Keratinocyte (primary cell): ENCODE results near the gene RBP5. TPM values are rescaled to one million over a fixed set of nuclear protein-coding genes. Genes with fewer than 3 reads are reported as not detected.

Experiments used
- DNase-seq: peaks from one replicate; pipeline ENCODE4 v3.0.0-alpha.2; 2011; ENCODE audit warnings: low read depth, missing footprints, low spot score
- FAIRE-seq: peaks from 2 replicates; lab custom pipeline; 2011; peaks lifted over from hg19 to GRCh38; lab: Jason Lieb, UNC
- H2AFZ ChIP-seq: 2 replicates; pipeline ENCODE4 v1.6.0; 2012; ENCODE audit warnings: low read length, control low read depth, inconsistent platforms; ENCODE audit not compliant: control insufficient read depth
- H3K27ac ChIP-seq: 2 replicates; pipeline ENCODE4 v1.5.1; 2011; ENCODE audit warnings: low read length; ENCODE audit not compliant: control insufficient read depth, insufficient read depth
- H3K27me3 ChIP-seq: 3 replicates; pipeline ENCODE4 v1.6.0; 2011; ENCODE audit warnings: low read length; ENCODE audit not compliant: control insufficient read depth, insufficient read depth; ENCODE audit errors: extremely low read depth
- H3K36me3 ChIP-seq, 2 experiments: 2 replicates in 1 of 2; 3 replicates in 1 of 2; pipeline ENCODE4 v1.5.1; 2011; ENCODE audit warnings: low read length in 2 of 2, mild to moderate bottlenecking in 1 of 2; ENCODE audit not compliant: control insufficient read depth in 2 of 2, insufficient read depth in 2 of 2; ENCODE audit errors: extremely low read depth in 1 of 2
- H3K4me1 ChIP-seq: 3 replicates; pipeline ENCODE4 v1.5.1; 2011; ENCODE audit warnings: low read length; ENCODE audit not compliant: control insufficient read depth, insufficient read depth; ENCODE audit errors: extremely low read depth
- H3K4me2 ChIP-seq: 3 replicates; pipeline ENCODE4 v1.6.0; 2011; ENCODE audit warnings: low read depth, low read length; ENCODE audit not compliant: control insufficient read depth, insufficient read depth; ENCODE audit errors: extremely low read depth
- H3K4me3 ChIP-seq, 3 experiments: fragments of 200-600 bp in 1 of 3; sonication (generic) in 1 of 3; 2 replicates in 2 of 3; 3 replicates in 1 of 3; pipeline ENCODE4 v1.5.1; 2011 to 2016; ENCODE audit warnings: low read length in 3 of 3, mild to moderate bottlenecking in 3 of 3, control low read depth in 2 of 3, inconsistent platforms in 1 of 3, low read depth in 1 of 3, mixed read lengths in 1 of 3, mixed run types in 1 of 3, moderate library complexity in 1 of 3; ENCODE audit not compliant: control insufficient read depth in 2 of 3, insufficient read depth in 2 of 3; ENCODE audit errors: extremely low read depth in 1 of 3
- H3K79me2 ChIP-seq: 2 replicates; pipeline ENCODE4 v1.6.0; 2012; ENCODE audit warnings: low read length; ENCODE audit not compliant: control insufficient read depth, insufficient read depth
- H3K9ac ChIP-seq: 3 replicates; pipeline ENCODE4 v1.6.0; 2011; ENCODE audit warnings: low read length; ENCODE audit not compliant: control insufficient read depth, insufficient read depth; ENCODE audit errors: extremely low read depth
- H3K9me1 ChIP-seq: 3 replicates; pipeline ENCODE4 v1.6.0; 2011; ENCODE audit warnings: low read length; ENCODE audit not compliant: control insufficient read depth, insufficient read depth; ENCODE audit errors: extremely low read depth
- H3K9me3 ChIP-seq: 2 replicates; pipeline ENCODE4 v1.5.1; 2012; ENCODE audit warnings: low read depth, low read length; ENCODE audit not compliant: control insufficient read depth
- H4K20me1 ChIP-seq: 3 replicates; pipeline ENCODE4 v1.6.0; 2011; ENCODE audit warnings: low read length; ENCODE audit not compliant: control insufficient read depth, insufficient read depth; ENCODE audit errors: extremely low read depth
- EZH2 ChIP-seq: IDR thresholded peaks from one replicate; pipeline ENCODE4 v1.6.1; 2012; ENCODE audit warnings: inconsistent platforms, mild to moderate bottlenecking, low read length, moderate library complexity
- dilution Hi-C: fragments of 300-500 bp; cut with MboI; formaldehyde crosslinking; loops from one replicate; pipeline ENCODE4 v1.7.0; 2020; ENCODE audit warnings: low sequenced_read_pairs; ENCODE audit not compliant: extremely low pct_ligation_motif_present
- polyA plus RNA-seq, 5 experiments: library from polyadenylated mRNA; depleted of rRNA in 3 of 5; stranded (reverse) in 3 of 5; stranded (forward) in 1 of 5; unstranded in 1 of 5; fragments of >200 nt; gene quantifications; 1 replicate in 1 of 5; 2 replicates in 3 of 5; 3 replicates in 1 of 5; pipeline versions ENCODE4 v1.2.1 to v1.2.3, GENCODE V29; 2011 to 2012; ENCODE audit warnings: missing spikeins in 2 of 5, low read depth in 1 of 5, low replicate concordance in 1 of 5
- TF ChIP-seq, protein P1 (sequence below), 3 experiments: IDR thresholded peaks in 1 of 3; conservative IDR thresholded peaks in 1 of 3; optimal IDR thresholded peaks in 1 of 3; 2 replicates in 2 of 3; 3 replicates in 1 of 3; pipeline versions ENCODE3 to v1.5.1; 2011; ENCODE audit warnings: low read length in 3 of 3, mild to moderate bottlenecking in 3 of 3, moderate library complexity in 2 of 3, control low read depth in 1 of 3, inconsistent platforms in 1 of 3; ENCODE audit not compliant: insufficient read depth in 2 of 3; ENCODE audit errors: extremely low read depth in 1 of 3

Gene RBP5
- polyA plus RNA-seq, 1 donor (not counting 4 experiments of a cell fraction or from before 2014, with no cell fraction given) = not detected

DNA sequence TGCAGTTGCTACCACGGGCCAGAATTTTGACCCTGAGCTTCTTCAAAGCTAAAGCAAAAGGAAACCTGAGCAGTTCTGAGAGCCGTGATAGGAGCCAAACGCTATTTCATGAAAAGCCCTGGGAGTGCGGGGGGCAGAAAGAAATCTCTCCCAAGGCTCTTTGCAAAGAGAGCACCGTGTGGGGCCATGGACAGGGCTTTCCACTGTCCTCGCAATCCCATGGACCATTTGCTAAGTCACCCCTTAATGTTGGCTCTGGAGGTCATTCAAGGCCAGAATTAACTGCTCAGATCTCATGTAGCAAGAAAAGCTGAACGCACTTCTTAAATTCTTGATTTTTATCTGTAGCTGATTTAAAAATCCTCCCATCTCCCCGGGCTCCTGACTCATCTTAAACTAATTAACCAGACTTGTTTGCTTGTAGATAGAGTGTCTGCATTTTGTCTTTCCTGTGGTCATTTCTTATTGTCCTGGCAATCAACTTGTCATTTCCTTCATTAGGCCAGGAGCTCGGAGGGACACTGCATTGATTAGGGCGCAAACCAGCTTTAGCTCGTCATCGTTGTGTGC is 26.3 kb upstream of the RBP5 start:
- Histone ChIP-seq H3K9me1 (no peaks in the 10 kb centered on the region), H3K36me3 (peaks cover 4 to 16% of the 10 kb centered on the region in 2 experiments), H3K79me2 (no peaks in the 10 kb centered on the region), H3K9me3 (no peaks in the 10 kb centered on the region), H2AFZ (no peak overlapping the region), H3K27me3 (no peaks in the 10 kb centered on the region), H4K20me1 (no peaks in the 10 kb centered on the region), H3K4me3 (no peak overlapping the region), H3K27ac (no peak overlapping the region), H3K4me2 (peak overlapping the region; percentile 47), H3K9ac (no peak overlapping the region), H3K4me1 (peaks cover 16% of the 10 kb centered on the region)
- FAIRE-seq = peak; percentile 53
- DNase-seq = no peak
- dilution Hi-C loops = no loop called here
- no peak for TF ChIP-seq EZH2
- TF ChIP-seq, protein P1, sequence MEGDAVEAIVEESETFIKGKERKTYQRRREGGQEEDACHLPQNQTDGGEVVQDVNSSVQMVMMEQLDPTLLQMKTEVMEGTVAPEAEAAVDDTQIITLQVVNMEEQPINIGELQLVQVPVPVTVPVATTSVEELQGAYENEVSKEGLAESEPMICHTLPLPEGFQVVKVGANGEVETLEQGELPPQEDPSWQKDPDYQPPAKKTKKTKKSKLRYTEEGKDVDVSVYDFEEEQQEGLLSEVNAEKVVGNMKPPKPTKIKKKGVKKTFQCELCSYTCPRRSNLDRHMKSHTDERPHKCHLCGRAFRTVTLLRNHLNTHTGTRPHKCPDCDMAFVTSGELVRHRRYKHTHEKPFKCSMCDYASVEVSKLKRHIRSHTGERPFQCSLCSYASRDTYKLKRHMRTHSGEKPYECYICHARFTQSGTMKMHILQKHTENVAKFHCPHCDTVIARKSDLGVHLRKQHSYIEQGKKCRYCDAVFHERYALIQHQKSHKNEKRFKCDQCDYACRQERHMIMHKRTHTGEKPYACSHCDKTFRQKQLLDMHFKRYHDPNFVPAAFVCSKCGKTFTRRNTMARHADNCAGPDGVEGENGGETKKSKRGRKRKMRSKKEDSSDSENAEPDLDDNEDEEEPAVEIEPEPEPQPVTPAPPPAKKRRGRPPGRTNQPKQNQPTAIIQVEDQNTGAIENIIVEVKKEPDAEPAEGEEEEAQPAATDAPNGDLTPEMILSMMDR (optimal IDR thresholded peaks at IDR 0.05 in 1 of 3, IDR thresholded peaks at IDR 0.05 in 1 of 3, conservative IDR thresholded peaks at IDR 0.05 in 1 of 3; ENCODE audit: extremely low read depth in 1 of 3, insufficient read depth in 2 of 3, low read length in 3 of 3) = no peak

DNA sequence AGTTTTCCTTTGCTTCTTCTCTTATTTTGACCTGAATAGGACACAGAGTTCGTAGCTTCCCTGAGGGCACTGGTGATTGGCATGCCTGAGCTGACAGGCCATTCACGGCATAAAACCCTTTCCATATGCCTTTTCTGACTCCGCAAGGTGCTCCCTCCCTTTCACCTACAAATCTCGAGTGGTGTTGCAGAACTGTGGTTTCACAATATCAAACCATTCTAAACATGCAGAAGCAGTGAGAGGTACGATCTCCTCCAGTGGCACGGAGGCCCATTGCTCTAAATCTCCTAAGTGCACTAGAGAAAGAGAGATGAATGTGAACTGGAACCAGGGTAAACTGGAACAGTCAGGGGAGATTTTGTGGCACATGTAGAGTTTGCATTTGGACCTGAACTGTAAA is 25.4 kb upstream of the RBP5 start:
- no peak for TF ChIP-seq EZH2
- TF ChIP-seq, protein P1 (optimal IDR thresholded peaks at IDR 0.05 in 1 of 3, IDR thresholded peaks at IDR 0.05 in 1 of 3, conservative IDR thresholded peaks at IDR 0.05 in 1 of 3; ENCODE audit: extremely low read depth in 1 of 3, insufficient read depth in 2 of 3, low read length in 3 of 3) = no peak
- Histone ChIP-seq H3K4me3 (no peak overlapping the region), H3K79me2 (no peaks in the 10 kb centered on the region), H4K20me1 (no peaks in the 10 kb centered on the region), H3K27me3 (no peaks in the 10 kb centered on the region), H2AFZ (no peak overlapping the region), H3K36me3 (peaks cover 9 to 23% of the 10 kb centered on the region in 2 experiments), H3K9me3 (no peaks in the 10 kb centered on the region), H3K4me2 (no peak overlapping the region), H3K27ac (no peak overlapping the region), H3K9ac (no peak overlapping the region), H3K9me1 (no peaks in the 10 kb centered on the region), H3K4me1 (peaks cover 16% of the 10 kb centered on the region)
- dilution Hi-C loops = no loop called here
- DNase-seq (no peak), FAIRE-seq (peak; percentile 9)
